Measurements from ENCODE around the gene FNDC7. TPM values are rescaled to one million over a fixed set of nuclear protein-coding genes. Genes with fewer than 3 reads are reported as not detected.
"Not testable (repeated sequence)": the region's sequence is repeated elsewhere in the genome, so short reads cannot be mapped to it uniquely, and the experiment has no call there.

FNDC7 gene, protein sequence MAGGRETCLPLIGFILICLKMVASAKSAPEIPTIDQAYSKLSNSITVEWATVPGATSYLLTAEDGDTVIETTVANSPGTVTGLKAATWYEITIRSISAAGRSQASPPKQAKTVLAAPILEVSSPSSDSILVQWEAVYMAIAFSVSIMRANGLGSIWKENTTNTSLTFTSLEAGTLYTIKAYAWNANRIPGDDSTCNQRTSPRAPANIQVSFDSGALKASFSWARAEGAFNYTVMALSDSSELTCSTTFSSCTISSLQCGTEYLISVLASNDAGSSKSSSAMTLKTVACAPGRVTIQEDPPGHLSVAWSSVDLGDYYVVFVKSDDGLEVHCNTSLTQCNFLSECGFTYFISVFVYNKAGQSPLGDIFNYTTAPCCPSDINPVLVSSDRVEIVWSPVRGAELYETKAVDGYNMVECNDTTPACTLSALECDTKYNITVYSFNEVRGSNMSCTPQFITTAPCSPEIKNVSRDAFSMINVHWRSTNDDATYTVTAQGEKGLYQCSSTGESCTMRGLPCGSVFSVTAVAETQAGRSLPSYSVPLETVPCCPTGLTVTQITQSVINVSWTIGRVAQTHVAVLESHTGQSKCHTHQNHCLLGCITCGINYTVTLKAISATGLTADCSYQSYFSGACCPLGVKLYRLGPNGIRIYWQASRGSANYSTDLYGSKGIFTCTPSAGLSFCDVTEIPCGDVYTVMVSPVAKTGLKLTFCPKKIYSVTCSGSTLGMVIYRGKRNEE
- total RNA-seq (0.05 TPM), polyA plus RNA-seq (0.05 TPM)
- long read RNA-seq, donor 1: 0 reads
- long read RNA-seq, donor 2: 0 reads
- long read RNA-seq, donor 3: 0 reads
- long read RNA-seq, donor 4: 0 reads
- long read RNA-seq, donor 5: 0 reads
- long read RNA-seq, donor 6: 0 reads
- long read RNA-seq, donor 7: 0 reads
- long read RNA-seq, donor 8: 0 reads
- long read RNA-seq, donor 9: 0 reads
- long read RNA-seq, donor 10: 0 reads

- H3K4me1 ChIP-seq (ENCODE audit: control insufficient read depth in 2 of 2, insufficient read depth in 2 of 2, low read length in 2 of 2): no peaks in the 10 kb centered on the region
- H3K9me3 ChIP-seq (ENCODE audit: control insufficient read depth in 2 of 2, insufficient read depth in 1 of 2, low read length in 1 of 2): peaks cover 0 to 1% of the 10 kb centered on the region in 2 donors
- no peak within 1 kb of the TSS for H3K27ac ChIP-seq (ENCODE audit: low read depth in 1 of 2, low read length in 1 of 2)
- no peak within 1 kb of the TSS for H3K4me3 ChIP-seq (ENCODE audit: low read length in 2 of 2)
- DNase-seq (ENCODE audit: low read depth in 6 of 9, low spot score in 9 of 9): no peak
- no peaks in the 10 kb centered on the region for H3K36me3 ChIP-seq (ENCODE audit: control insufficient read depth in 2 of 2, insufficient read depth in 2 of 2, low read length in 1 of 2)
- no peaks in the 10 kb centered on the region for H3K27me3 ChIP-seq (ENCODE audit: control insufficient read depth in 2 of 2, insufficient read depth in 1 of 2, low read length in 1 of 2)
- 74% methylated on average over 9 of the region's 9 CpGs for WGBS
Observed at GRCh38 chr1:108712606-108713150, at the start of gene FNDC7. TSS of gene FNDC7 (plus strand) at chr1:108712908. CDS start at chr1:108712934, 26 bp downstream.

DNA sequence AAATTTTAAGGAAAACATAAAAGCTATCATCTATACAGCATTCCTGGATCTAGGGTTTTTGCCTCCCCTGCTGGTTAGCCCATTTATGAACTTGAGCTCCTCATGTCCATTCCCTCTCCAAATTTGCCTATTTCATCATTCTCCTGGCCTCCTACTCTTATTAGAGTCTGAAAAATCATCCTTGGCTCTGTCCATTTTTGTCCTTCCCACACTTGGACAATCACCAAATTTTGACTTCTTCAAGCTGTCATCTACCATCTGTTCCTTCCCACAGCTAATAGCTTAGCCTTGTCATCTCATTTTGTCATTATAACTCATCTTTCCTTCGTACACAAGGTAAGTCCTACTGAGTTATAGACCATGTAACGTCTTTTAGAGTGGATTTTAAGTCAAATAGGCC is 49.6 kb upstream of the FNDC7 start:
- H3K36me3 ChIP-seq (ENCODE audit: control insufficient read depth in 2 of 2, insufficient read depth in 2 of 2, low read length in 1 of 2): no peaks in the 10 kb centered on the region
- no peaks in the 10 kb centered on the region for H3K9me3 ChIP-seq (ENCODE audit: control insufficient read depth in 2 of 2, insufficient read depth in 1 of 2, low read length in 1 of 2)
- WGBS: 97% methylated on average over 2 of the region's 2 CpGs
- H3K27ac ChIP-seq (ENCODE audit: low read depth in 1 of 2, low read length in 1 of 2): no peak overlapping the region
- peaks cover 8 to 18% of the 10 kb centered on the region in 2 donors for H3K4me1 ChIP-seq (ENCODE audit: control insufficient read depth in 2 of 2, insufficient read depth in 2 of 2, low read length in 2 of 2)
- H3K4me3 ChIP-seq (ENCODE audit: low read length in 2 of 2): no peak overlapping the region
- no peaks in the 10 kb centered on the region for H3K27me3 ChIP-seq (ENCODE audit: control insufficient read depth in 2 of 2, insufficient read depth in 1 of 2, low read length in 1 of 2)
- no peak for DNase-seq (ENCODE audit: low read depth in 6 of 9, low spot score in 9 of 9)

- 84% methylated on average over 6 of the region's 6 CpGs for WGBS
- H3K9me3 ChIP-seq (ENCODE audit: control insufficient read depth in 2 of 2, insufficient read depth in 1 of 2, low read length in 1 of 2): no peaks in the 10 kb centered on the region
- no peak overlapping the region for H3K27ac ChIP-seq (ENCODE audit: low read depth in 1 of 2, low read length in 1 of 2)
- no peak for DNase-seq (ENCODE audit: low read depth in 6 of 9, low spot score in 9 of 9)
- no peaks in the 10 kb centered on the region for H3K36me3 ChIP-seq (ENCODE audit: control insufficient read depth in 2 of 2, insufficient read depth in 2 of 2, low read length in 1 of 2)
- no peaks in the 10 kb centered on the region for H3K27me3 ChIP-seq (ENCODE audit: control insufficient read depth in 2 of 2, insufficient read depth in 1 of 2, low read length in 1 of 2)
- H3K4me1 ChIP-seq (ENCODE audit: control insufficient read depth in 2 of 2, insufficient read depth in 2 of 2, low read length in 2 of 2): peaks cover 8 to 13% of the 10 kb centered on the region in 2 donors
- H3K4me3 ChIP-seq (ENCODE audit: low read length in 2 of 2): no peak overlapping the region
Observed at GRCh38 chr1:108664481-108664880, 48.2 kb upstream of the FNDC7 start.

- H3K27me3 ChIP-seq (ENCODE audit: control insufficient read depth in 2 of 2, insufficient read depth in 1 of 2, low read length in 1 of 2): no peaks in the 10 kb centered on the region
- H3K4me1 ChIP-seq (ENCODE audit: control insufficient read depth in 2 of 2, insufficient read depth in 2 of 2, low read length in 2 of 2): peaks cover 8 to 12% of the 10 kb centered on the region in 2 donors
- H3K9me3 ChIP-seq (ENCODE audit: control insufficient read depth in 2 of 2, insufficient read depth in 1 of 2, low read length in 1 of 2): no peaks in the 10 kb centered on the region
- no peak overlapping the region for H3K27ac ChIP-seq (ENCODE audit: low read depth in 1 of 2, low read length in 1 of 2)
- 98% methylated on average over 2 of the region's 2 CpGs for WGBS
- no peak overlapping the region for H3K4me3 ChIP-seq (ENCODE audit: low read length in 2 of 2)
- DNase-seq (ENCODE audit: low read depth in 6 of 9, low spot score in 9 of 9): no peak
- no peaks in the 10 kb centered on the region for H3K36me3 ChIP-seq (ENCODE audit: control insufficient read depth in 2 of 2, insufficient read depth in 2 of 2, low read length in 1 of 2)
Observed at GRCh38 chr1:108665067-108665466, 47.6 kb upstream of the FNDC7 start.

DNA sequence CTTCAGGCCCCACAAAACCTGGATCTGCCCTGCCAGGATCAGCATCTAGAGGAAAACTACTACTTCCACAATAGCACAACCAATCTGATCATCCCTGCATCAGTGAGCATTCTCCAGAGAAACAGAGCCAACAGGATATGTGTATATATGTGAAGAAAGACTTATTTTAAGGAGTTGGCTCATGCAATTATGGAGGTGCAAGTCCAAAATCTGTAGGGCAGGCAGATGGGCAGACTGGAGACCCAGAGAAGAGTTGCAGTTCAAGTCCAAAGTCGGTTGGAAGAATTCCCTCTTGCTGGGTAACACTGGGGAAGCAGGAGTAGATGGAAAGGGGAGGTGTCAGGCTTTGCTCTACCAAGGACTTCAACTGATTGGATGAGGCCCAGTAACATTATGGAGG is 46.9 kb upstream of the FNDC7 start:
- Histone ChIP-seq H3K36me3 (ENCODE audit: control insufficient read depth in 2 of 2, insufficient read depth in 2 of 2, low read length in 1 of 2) (no peaks in the 10 kb centered on the region), H3K9me3 (ENCODE audit: control insufficient read depth in 2 of 2, insufficient read depth in 1 of 2, low read length in 1 of 2) (no peaks in the 10 kb centered on the region), H3K27me3 (ENCODE audit: control insufficient read depth in 2 of 2, insufficient read depth in 1 of 2, low read length in 1 of 2) (no peaks in the 10 kb centered on the region), H3K4me1 (ENCODE audit: control insufficient read depth in 2 of 2, insufficient read depth in 2 of 2, low read length in 2 of 2) (peaks cover 8 to 10% of the 10 kb centered on the region in 2 donors), H3K27ac (ENCODE audit: low read depth in 1 of 2, low read length in 1 of 2) (no peak overlapping the region), H3K4me3 (ENCODE audit: low read length in 2 of 2) (no peak overlapping the region)
- no peak for DNase-seq (ENCODE audit: low read depth in 6 of 9, low spot score in 9 of 9)
- WGBS: 94% methylated on average over 1 of the region's 1 CpG

DNA sequence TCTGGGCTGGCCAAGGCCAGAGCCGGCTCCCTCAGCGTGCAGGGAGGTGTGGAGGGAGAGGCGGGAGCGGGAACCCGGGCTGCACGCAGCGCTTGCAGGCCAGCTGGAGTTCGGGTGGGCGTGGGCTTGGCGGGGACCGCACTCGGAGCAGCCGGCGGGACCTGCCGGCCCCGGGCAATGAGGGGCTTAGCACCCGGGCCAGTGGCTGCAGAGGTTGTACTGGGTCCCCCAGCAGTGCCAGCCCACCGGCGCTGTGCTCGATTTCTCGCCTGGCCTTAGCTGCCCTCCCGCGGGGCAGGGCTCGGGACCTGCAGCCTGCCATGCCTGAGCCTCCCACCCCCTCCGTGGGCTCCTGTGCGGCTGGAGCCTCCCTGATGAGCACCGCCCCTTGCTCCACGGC is 45.3 kb upstream of the FNDC7 start:
- not testable (repeated sequence) for H3K27me3 ChIP-seq (ENCODE audit: control insufficient read depth in 2 of 2, insufficient read depth in 1 of 2, low read length in 1 of 2); DNase-seq (ENCODE audit: low read depth in 6 of 9, low spot score in 9 of 9); H3K4me1 ChIP-seq (ENCODE audit: control insufficient read depth in 2 of 2, insufficient read depth in 2 of 2, low read length in 2 of 2); H3K36me3 ChIP-seq (ENCODE audit: control insufficient read depth in 2 of 2, insufficient read depth in 2 of 2, low read length in 1 of 2); H3K9me3 ChIP-seq (ENCODE audit: control insufficient read depth in 2 of 2, insufficient read depth in 1 of 2, low read length in 1 of 2); H3K4me3 ChIP-seq (ENCODE audit: low read length in 2 of 2); H3K27ac ChIP-seq (ENCODE audit: low read depth in 1 of 2, low read length in 1 of 2)
- WGBS: 98% methylated on average over 28 of the region's 28 CpGs

DNA sequence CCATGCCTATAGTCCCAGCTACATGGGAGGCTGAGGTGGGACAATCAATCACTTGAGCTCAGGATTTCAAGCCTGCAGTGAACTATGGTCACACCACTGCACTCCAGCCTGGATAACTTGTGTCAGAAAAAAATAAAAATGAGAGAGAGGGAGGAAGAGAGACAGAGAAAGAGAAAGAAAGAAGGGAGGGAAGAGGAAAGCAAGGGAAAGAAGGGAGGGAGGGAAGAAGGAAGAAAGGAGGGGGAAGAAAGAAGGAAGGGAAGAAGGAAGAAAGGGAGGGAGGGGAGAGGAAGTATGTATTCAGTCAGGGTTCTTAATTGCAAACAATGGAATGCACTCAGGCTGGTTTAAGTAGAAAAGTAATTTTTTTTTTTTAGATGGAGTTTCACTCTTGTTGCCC is 43.9 kb upstream of the FNDC7 start:
- Histone ChIP-seq H3K9me3 (ENCODE audit: control insufficient read depth in 2 of 2, insufficient read depth in 1 of 2, low read length in 1 of 2) (no peaks in the 10 kb centered on the region), H3K4me3 (ENCODE audit: low read length in 2 of 2) (no peak overlapping the region), H3K36me3 (ENCODE audit: control insufficient read depth in 2 of 2, insufficient read depth in 2 of 2, low read length in 1 of 2) (no peaks in the 10 kb centered on the region), H3K4me1 (ENCODE audit: control insufficient read depth in 2 of 2, insufficient read depth in 2 of 2, low read length in 2 of 2) (no peaks in the 10 kb centered on the region), H3K27ac (ENCODE audit: low read depth in 1 of 2, low read length in 1 of 2) (no peak overlapping the region), H3K27me3 (ENCODE audit: control insufficient read depth in 2 of 2, insufficient read depth in 1 of 2, low read length in 1 of 2) (no peaks in the 10 kb centered on the region)
- DNase-seq (ENCODE audit: low read depth in 6 of 9, low spot score in 9 of 9): no peak

DNA sequence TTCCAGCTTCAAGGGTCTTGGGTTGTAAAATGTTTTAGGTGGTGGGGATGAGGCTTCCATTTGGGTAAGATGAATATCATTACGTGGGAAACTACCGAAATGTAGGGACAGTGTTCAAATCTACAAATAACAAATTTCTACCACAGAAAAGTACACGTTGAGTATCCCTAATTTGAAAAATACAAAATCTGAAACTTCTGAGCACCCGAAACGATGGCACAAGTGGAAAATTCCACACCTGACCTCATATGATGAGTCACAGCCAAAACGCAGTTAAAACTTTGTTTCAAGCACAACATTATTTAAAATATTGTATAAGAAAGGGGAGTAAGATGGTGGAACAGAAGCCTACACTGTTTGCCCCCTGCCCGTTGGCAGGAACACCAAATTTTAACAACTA is 43.0 kb upstream of the FNDC7 start:
- no peaks in the 10 kb centered on the region for H3K4me1 ChIP-seq (ENCODE audit: control insufficient read depth in 2 of 2, insufficient read depth in 2 of 2, low read length in 2 of 2)
- no peak for DNase-seq (ENCODE audit: low read depth in 6 of 9, low spot score in 9 of 9)
- WGBS: 86% methylated on average over 7 of the region's 7 CpGs

More for the DNA sequence above, 43.0 kb upstream of the FNDC7 start:
- H3K9me3 ChIP-seq (ENCODE audit: control insufficient read depth in 2 of 2, insufficient read depth in 1 of 2, low read length in 1 of 2): no peaks in the 10 kb centered on the region
- H3K27ac ChIP-seq (ENCODE audit: low read depth in 1 of 2, low read length in 1 of 2): no peak overlapping the region
- H3K36me3 ChIP-seq (ENCODE audit: control insufficient read depth in 2 of 2, insufficient read depth in 2 of 2, low read length in 1 of 2): no peaks in the 10 kb centered on the region
- no peak overlapping the region for H3K4me3 ChIP-seq (ENCODE audit: low read length in 2 of 2)
- H3K27me3 ChIP-seq (ENCODE audit: control insufficient read depth in 2 of 2, insufficient read depth in 1 of 2, low read length in 1 of 2): no peaks in the 10 kb centered on the region

All from thymus (tissue), 14 donors.